GM18907 (cell line): ENCODE data around the gene SYNE2.

Source experiments
- ATAC-seq: cut with Tn5 transposase; IDR thresholded peaks from one replicate; pipeline ENCODE4 v1.9.1; 2021; ENCODE audit warnings: mild to moderate bottlenecking, moderate library complexity; ENCODE audit not compliant: unreplicated experiment

SYNE2 gene

DNA sequence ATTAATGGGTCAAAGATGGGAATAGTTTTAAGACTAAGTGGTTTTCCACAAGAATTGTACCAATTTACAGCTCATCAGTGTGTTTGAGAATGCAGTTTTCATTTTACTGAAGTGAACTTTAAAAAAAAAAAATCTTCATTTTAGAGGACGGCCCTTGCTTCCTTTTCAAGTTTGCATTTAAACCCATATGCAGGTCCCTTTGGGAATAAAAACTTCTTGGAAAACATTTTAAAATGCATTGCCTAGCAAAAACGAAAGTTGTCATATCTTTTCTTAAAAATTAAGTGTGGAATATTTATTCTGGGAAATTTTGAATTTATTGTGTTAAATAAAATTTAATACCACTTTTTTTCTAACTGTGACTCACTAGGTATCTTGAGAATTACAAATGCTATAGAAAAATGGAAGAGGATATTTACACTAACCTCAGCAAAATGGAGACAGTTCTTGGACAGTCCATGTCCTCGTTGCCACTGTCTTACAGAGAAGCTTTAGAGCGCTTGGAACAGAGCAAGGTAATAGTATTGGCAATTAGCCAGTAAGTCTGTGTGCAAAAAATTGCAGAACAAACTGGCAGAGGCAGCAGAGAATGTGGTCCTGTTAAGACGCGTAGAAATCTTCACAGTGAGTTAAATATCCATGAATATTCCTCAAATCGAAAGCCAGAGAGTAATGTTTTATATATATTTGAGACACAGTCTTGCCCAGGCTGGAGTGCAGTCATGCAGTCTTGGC, 209.7 kb downstream of the SYNE2 start:
- ATAC-seq = no peak

DNA sequence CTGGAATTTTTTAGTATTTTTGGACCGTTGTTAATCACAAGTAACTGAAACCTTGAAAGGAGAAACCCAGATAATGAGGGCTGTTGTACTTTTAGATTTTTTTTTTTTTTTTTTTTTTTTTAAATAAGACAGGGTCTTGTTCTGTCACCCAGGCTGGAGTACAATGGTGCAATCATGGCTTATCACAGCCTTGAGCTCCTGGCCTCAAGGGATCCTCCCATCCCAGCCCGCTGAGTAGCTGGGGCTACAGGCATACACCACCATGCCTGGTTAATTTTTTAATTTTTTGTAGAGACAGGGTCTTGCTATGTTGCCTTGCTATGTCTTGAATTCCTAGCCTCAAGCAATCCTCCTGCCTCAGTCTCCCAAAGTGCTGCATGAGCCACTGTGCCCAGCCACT, 211.6 kb downstream of the SYNE2 start:
- no peak for ATAC-seq

DNA sequence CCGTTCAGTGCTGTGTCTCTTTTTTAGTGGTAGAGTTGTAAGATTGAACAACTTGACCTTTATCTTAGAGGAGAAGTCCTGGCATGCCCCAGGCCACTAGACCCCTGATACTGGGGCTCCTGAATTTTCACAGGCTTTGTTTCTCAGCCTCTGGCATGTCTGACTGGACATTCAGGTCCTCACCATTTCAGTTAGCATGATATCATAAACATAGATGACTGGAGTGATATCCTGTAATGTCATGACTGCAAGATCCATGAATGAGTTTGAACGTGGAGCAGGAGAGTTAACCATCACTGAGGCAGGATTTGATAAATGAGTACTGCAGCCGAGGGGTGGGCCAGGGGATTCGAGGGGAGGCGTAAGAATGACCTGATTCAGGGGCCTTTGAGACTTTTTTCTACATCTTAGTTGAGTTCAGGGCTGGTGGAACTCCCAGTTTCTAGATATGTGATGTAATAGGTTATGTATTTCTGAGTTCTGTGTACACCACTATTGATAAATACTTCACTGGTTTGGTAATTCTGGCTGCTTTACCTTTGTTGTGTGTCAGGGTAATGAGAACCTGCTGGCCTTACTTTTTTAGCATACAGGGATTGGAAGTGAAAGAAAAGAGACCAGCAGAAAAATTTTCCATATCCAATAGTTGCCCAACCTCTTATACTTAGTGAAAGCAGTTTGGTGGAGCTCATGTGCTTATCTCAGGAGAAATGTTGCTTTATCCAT, 217.0 kb downstream of the SYNE2 start:
- no peak for ATAC-seq

DNA sequence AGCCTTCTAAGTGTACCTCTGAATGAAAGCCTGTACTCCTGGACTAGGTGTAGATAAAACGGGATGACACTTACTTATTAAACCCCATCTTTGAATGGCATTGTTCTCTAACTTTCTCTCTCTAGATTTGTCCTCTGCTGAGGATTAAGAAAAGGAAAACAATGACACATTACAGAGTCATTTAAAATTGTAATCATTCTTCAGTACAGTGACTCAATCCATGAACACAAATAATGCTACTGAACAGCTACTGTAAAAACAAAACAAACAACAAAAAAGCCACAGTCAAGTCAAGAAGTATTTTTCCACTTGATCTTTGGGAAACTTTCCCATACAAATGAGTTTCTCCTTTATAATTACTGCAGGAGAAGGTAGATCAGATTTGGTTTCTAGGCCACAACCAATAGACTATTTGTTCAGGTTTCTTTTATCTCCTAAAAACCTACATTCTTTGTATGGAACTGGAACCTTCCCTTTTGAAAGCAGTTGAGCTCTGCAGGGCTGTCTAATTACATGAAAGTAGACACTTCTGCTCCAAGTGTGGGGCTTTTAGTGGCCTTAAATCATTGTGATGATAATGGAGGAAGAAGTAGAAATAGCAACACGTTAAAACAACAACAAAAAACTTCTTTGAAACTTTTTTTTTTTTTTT, 222.3 kb downstream of the SYNE2 start:
- no peak for ATAC-seq

DNA sequence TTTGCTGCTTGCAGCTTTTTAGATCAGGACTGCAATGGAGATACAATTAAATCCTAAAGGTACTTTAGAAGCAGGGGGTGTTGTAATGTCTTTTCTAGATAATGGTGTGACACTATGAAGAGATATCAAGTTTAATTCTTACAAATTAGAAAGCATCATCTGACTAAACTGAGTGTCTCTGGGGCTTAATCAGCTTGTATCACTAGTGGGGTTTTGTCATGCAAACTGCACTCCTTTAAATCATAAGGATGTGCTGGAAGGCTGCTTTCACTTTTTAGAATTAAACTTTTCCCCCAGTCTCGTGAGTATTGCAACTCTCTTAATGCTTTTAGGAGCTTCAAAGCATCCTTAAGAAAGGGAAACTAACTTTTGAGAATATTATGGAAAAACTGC, 222.8 kb downstream of the SYNE2 start:
- ATAC-seq = no peak

DNA sequence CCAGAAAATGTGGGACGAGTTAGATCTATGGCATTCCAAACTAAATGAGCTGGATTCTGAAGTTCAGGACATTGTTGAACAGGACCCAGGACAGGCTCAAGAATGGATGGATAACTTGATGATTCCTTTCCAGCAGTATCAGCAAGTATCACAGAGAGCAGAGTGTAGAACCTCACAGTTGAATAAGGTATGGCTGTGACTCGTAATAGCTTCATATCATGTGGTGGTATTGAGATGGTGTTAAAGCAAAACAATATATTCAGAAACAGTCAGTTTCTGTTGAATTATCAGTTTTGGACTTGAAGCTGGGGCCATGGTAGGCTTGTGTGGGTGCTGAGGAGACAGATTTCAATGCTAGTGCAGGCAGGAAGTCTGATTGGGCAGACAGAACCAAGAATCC, 227.6 kb downstream of the SYNE2 start:
- no peak for ATAC-seq

DNA sequence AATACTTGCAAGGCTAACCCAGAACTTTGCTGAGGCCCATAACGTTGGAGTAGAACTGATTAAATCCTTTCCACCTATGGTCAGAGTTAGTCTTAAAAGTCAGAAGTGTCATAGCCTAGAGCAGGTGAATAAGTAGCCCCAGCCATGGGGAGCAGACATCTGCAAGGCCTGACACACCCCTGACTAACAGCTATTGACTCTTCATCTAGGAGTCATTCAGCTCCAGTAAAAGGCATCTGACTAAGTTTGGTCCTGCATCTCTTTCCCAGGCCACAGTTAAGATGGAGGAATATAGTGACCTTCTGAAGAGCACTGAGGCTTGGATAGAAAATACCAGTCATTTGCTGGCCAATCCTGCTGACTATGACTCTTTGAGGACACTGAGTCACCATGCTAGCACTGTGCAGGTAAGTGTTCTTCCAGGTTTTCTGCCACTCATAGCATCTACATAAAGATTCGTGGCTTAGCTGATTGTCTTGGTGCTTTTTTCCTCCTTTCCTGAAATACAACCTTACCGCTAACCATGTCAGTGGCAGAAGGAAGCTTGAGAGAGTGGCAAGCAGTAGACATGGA, 228.5 kb downstream of the SYNE2 start:
- ATAC-seq = no peak

DNA sequence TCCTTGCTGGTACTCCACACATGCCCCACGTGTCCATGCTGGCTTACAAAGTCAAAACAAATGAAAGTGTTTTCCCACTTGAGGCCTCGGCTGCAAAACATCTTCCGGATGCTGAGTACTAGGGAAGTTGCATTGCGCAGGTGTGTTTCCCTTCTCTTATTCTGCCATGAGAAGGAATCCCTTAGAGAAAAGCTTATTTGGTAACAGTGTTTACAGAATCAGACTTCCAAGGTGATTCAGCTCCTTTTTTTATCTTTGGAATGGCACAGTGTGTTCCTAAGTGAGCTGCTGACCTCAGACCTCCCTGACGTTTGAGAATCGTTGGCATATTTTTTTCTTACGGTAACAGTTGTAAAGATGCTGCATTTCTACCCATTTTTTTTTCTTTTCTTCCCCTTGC, 230.0 kb downstream of the SYNE2 start:
- no peak for ATAC-seq

DNA sequence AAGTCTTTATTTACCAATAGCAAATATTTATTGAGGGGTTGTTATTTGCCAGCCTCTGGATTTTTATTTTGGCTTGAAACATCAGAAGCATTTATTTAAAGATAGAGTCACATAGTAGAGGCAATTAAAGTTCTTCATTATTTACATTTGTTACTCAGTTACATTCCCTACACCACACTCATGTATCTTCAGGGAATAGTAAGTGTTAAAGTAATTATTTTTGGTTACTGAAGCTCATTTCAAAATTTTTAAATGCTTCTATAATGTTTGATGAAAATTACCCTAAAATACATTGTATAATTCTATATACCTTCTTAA, 235.8 kb downstream of the SYNE2 start:
- ATAC-seq = no peak

DNA sequence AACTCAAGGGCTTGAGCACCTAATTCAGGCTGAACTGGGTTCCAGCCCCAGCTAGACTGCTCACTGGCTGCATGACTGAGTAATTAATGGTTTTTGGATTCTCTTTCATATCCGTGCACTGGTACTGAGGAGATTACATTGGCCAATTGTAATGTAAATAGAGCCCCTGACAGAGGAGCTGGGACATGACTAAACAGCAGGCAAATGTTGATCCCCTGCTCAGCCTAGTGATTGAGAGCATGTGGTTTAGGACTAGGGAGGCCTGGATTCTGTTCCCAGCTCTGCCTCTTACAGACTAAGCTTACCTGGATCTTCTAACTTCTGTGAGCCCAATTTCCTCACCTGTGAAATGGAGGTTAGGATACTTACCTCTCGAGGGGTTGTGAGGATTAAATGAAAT, 237.1 kb downstream of the SYNE2 start:
- ATAC-seq = no peak

DNA sequence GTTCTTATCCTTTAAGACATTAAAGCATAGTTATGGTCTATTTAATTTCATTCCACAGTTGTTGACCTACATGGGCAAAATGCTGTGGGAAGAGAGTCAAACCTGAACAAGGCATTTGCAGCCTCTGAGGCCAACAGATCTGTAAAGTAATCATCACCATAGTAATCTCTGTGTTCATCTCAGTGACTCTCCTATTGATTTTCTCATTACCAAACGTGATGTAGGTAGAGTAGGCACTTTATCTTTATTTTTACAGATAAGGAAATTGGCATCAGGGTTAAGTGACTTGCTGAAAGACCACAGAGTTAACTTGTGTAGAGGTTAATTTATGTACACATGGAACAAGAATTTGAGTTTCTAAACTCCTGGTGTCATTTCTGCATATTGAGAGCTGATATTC, 238.4 kb downstream of the SYNE2 start:
- no peak for ATAC-seq

DNA sequence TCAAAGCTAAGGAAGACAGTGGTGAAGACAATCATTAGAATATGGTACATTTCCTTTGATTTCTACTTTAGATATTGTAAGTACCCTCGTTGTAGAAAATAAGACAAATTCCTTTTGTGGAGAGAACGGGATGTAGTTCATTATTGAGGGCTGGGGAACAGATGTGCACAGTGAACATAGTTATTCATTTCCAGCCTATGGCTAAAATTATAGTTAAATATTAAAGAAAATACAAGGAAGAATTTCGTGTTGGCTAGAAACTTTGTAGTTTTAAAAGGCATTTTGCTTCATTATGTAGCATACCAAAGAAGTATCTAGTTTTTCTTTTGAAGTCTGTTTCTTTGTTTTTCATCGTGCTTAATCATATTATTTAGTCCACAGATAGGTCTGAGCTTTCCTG, 239.5 kb downstream of the SYNE2 start:
- no peak for ATAC-seq

DNA sequence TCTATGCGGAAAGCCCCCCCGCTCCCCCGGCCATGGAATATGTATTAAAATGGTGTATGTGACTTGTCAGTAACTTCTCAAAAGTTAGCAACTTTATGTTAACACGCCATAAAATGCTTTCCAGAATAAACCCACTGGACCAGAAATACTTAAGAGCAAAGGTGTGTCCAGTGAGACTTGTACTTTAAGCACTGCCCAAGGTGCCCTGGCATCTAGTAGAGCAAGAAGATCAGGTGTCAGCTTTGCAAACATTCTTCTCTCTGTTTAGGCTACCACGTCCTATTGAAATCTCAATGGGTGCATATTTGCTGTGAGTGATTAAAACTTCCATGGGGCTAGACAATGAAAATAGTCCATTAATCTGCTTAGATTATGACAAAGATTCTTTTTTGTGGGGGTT, 240.1 kb downstream of the SYNE2 start:
- no peak for ATAC-seq

DNA sequence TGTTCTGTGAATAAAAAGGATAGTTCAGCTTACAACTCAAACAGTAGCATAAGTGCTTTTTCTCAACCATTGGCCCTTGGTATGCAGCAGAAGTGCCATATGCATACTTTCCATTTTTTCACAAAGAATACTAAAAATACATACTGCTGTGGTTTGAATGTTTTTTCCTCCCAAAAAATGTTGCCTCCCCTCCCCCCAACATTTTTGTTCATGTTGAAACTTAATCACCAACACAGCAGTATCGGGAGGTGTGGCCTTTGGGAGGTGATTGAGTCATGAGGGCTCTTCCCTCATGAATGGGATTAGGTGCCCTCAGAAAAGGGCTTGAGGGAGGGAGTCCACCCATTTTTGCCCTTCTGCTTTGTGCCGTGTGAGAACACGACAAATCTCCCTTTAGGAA, 242.8 kb downstream of the SYNE2 start:
- ATAC-seq = no peak

DNA sequence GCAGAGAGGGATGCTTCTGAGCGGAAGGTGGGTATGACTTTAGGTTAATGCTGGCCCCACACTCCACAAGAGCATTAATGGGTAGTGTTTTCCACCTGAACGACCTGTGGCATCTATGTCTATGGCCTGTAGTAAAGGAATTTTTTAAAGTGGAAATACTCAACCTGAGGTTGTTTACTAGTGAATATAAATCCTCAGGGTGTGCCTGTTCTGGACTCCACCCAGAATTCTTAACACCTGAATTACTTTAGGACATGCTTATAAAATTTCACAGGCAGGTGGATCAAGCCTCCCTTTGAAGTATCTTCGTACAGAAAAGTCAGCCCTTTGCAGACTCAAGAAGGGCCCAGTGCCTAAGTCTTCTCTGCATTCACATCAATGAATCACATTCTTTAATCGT, 245.3 kb downstream of the SYNE2 start:
- ATAC-seq = no peak

DNA sequence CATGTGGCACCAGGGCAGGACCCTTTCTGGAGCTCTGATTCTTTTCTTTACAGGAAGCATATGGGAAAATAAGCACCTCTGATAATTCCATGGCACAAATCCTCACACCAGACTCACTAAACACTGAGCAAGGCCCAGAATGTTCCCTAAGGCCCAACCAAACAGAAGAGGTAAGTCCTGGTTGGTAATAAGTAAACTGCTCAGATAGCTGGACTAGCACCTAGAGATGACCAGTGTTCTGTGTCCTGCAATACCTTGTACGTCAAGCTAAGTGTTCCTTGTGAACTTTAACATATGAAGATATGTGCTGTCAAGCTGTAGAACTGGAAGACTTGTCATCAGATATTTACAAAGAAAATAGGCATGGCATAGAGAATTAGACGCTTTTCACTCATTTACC, 254.6 kb downstream of the SYNE2 start:
- ATAC-seq = no peak

DNA sequence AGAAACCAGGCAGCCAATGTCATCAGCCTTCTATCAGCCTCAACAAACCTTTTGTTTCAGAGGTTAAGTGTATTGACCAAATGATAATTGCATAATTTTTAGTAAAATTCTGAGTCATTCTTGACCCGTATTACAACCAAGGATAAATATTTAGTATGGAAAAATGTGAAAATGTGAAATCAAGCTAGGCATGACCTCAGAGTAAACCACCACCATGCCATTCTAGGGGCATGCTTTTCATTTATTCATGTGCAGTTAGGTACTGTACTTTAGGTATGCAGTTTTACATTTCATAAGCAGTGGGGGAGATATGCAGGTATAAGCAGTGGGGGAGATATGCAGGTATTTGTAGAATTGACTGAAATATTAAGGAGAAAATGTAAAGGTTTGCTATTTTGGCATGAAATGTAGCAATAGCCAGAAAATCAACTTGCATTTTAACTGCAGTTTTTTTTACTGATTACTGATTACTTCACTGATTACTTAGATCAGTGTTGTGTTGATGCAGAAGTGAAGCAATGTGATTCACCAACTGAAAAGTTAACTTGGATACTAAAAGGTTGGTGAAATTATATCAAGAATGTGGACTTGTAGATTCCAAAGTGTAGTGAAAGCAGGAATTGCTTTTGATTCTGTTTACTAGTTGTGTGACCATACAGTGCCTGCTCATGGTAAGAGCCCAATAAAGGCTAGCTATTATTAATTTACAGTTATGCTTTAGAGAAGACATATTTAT, 257.2 kb downstream of the SYNE2 start:
- ATAC-seq = no peak

DNA sequence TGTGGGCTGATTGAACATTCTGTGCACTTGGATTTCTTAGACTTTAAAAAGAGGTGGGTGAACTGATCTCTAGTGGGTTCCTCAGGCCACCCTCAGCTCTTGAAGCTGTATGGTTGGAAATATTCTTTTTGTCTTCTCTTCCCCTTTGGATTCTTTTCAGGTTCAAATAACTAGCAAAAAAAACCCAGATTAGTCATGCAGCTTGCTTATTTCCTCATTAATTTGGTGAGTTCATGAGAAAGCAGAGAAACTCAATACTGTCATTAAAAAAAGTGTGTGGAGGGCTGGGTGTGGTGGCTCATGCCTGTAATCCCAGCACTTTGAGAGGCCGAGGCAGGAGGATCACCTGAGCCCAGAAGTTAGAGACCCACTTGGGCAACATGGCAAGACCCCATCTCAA, 258.0 kb downstream of the SYNE2 start:
- ATAC-seq = no peak

DNA sequence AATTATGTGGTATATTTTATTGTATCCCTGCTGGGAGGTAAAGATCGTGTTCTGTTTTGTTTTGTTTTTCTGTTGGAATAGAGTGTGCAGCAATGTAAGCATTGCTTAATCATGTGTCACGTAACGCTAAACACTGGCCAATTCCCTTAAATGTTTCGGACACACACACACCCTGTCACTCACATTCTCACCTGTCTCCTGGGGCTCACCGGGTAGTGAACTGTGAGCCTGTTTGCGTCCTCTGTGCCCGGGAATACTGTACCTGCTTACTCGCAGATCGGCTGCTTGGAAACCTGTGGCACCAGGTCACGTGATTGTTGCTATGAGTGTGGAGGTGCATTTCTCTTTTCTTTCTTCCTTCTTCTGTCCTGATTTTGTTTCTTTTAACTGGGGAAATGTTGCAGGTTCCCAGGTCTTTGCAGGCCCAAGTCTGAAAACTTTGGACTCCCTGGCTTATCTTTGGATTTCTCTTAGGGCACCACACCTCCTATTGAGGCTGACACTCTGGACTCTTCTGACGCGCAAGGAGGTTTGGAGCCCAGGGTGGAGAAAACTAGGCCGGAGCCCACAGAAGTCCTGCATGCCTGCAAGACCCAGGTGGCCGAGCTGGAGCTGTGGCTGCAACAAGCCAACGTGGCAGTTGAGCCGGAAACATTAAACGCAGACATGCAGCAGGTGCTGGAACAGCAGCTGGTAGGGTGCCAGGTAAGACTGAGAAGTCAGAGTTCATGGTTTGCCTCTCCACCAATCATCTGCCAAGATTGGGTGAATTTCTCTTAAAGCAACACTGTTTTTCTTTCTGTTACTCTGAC, 260.3 kb downstream of the SYNE2 start:
- ATAC-seq = no peak

DNA sequence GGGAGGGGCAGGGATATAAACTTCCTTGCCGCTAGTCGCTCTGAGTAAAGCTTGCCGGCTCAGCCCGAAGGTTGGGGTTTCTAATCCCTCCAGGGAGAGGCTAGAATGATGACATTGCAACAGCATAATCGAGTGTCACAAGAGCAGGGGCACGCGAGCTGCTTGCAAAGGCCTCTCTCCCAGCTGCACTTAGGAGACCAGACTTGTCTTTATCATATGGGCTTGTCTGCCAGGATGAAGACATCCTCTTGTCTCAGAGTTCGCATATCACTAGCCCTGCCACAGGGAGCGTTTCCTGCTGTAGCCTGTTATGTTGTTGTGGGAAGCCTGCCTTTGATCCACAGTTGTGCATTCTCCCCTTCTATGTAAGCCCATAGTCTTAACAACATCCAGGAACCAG, 261.4 kb downstream of the SYNE2 start:
- no peak for ATAC-seq

DNA sequence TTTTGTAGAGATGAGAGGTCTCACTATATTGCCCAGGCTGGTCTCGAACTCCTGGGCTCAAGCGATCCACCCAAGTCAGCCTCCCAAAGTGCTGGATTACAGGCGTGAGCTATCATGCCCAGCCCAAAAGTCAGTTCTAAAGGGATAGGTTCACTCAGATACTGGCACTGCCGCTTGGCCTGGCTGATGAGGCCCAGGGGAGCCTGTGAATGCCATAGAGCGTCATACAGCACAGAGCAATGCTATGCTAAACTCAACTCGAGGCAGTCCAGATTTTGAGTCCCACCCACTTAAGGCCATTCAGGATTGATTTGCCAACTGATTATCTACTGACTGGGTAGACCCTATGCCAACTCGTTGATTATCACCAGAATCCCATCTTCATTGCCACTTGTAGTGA, 262.0 kb downstream of the SYNE2 start:
- no peak for ATAC-seq
